GM18505 (cell line): ENCODE data around the gene RNF126.

ENCODE experiments used
- ATAC-seq: cut with Tn5 transposase; IDR thresholded peaks from one replicate; pipeline ENCODE4 v1.9.1; 2021; ENCODE audit not compliant: unreplicated experiment
- POLR2A ChIP-seq: IDR thresholded peaks from 4 replicates; pipeline ENCODE4 v1.6.1; 2011; ENCODE audit warnings: borderline replicate concordance; ENCODE audit not compliant: insufficient read depth, insufficient read length; ENCODE audit errors: extremely low read depth

RNF126 gene

DNA sequence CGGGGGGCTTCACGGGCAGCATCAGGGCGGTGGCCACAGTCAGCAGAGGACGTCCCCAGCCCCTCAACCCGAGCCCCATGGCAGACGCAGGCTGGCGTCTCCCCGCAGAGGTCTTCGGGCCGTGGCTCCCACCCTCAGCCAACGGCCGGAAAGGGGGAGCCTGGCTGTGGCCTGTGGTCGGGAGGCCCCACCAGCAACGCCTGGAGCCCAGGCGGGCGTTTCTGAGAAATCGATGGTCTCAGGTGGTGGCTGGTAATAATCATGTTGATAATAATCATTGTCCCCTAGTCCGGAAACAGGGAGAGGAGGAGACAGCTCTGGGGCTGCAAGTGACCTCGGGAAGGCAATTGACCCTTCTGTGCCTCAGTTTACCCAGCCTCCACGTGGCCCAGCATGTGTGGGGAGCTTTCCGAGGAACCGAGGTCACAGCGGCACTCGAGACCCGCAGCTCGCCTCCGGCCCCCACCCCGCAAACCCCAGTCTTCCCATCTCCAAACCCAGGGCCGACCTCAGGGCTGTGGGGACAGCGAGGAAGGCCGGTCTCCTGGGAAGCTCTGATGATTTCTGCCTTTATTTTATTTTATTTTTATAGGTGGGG lies 32.4 kb upstream of the RNF126 start, which contains the start of gene PRSS57:
TSS of gene PRSS57 (minus strand) at position 101 of the 598 bp plus-strand sequence. CDS start at position 79, 22 bp downstream.
- ATAC-seq: no peak

DNA sequence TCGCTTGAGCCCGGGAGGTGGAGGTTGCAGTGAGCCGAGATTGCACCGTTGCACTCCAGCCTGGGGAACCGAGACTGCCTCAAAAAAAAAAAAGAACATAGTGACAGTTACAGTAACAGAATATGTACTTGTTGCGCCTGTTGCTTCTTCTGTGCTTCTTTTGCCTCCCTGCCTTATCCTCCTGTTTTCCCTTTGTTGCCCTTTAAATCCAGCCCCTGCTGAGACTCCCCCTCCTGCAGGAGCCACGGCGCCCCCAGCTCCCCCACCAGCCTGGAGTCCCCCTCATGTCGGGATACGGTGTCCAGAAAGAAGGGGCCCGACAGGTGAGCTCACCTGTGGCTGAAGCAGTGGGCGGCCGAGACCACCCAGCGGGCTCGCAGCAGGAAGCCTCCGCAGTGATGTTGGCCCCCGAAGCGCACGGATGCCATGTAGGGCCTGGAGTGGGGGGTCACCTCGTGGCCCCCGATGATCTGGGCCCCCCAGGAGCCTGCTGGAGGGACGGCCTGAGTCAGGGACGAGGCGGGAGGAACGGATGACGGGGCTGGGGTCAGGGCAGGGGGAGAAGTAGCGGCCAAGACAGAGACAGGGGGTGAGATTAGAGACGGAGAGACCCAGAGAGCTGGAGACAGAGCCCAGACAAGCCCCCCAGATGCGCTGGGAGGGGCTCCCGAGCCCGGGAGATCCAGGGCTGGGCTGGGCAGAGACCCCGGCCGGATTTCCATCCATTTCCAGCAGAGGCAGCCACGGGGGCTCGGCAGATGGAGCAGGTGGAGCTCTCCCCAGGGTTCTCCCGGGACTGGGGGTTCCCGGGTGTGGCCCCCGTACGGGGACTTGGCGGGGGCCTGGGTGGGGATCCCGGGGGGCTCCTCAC lies 31.7 kb upstream of the RNF126 start:
- ATAC-seq: no peak
- TF ChIP-seq POLR2A: no peak

More for the DNA sequence above, 32.4 kb upstream of the RNF126 start, which contains the start of gene PRSS57:
- TF ChIP-seq POLR2A: no peak

DNA sequence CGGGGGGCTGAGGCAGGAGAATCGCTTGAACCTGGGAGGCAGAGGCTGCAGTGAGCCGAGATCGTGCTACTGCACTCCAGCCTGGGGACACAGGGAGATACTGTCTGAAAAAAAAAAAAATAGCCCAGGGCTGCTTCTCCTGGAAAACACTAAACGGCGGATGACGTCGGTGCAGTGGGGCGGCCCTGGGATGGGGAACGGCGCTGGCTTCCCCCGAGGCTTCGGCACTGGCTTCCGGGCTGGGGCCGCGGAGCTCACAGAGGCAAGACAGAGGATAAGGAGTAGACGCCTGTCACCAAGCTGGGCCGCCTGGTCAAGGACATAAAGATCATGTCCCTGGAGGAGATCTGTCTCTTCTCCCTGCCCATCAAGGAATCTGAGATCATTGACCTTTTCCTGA lies 27.2 kb upstream of the RNF126 start:
- ATAC-seq: no peak
- TF ChIP-seq POLR2A: no peak

DNA sequence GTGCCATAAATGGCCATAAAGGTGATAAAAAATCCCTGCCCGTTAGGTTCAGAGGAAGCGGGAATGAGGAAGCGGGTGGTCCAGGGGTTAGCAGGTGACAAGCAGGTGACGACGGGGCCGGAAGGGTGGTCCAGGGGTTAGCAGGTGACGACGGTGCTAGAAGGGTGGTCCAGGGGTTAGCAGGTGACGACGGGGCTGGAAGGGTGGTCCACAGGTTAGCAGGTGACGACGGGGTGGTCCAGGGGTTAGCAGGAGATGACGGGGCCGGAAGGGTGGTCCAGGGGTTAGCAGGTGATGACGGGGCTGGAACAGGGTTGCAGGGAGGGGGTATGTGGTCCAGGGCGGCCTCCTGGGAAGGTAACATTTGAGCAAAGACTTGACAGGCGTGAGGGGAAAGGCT lies 26.0 kb upstream of the RNF126 start:
- no peak for ATAC-seq
- TF ChIP-seq POLR2A: no peak

DNA sequence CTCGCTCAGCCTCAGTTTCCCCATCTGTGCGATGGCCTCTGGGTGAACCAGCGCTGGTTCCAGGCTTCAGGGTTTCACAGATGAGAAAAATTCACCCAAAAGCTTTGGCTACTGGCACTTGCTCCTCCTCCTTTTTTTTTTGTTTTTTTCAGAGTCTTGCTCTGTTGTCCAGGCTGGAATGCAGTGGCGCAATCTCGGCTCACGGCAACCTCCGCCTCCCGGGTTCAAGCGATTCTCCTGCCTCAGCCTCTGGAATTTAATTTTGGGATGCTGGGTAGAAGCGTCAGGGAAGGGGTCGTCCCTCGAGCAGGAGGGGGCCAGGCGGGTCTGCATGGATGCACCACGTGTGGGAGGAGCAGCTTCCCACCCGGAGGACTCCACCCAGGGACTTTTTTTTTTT lies 25.2 kb upstream of the RNF126 start:
- TF ChIP-seq POLR2A: no peak
- no peak for ATAC-seq

DNA sequence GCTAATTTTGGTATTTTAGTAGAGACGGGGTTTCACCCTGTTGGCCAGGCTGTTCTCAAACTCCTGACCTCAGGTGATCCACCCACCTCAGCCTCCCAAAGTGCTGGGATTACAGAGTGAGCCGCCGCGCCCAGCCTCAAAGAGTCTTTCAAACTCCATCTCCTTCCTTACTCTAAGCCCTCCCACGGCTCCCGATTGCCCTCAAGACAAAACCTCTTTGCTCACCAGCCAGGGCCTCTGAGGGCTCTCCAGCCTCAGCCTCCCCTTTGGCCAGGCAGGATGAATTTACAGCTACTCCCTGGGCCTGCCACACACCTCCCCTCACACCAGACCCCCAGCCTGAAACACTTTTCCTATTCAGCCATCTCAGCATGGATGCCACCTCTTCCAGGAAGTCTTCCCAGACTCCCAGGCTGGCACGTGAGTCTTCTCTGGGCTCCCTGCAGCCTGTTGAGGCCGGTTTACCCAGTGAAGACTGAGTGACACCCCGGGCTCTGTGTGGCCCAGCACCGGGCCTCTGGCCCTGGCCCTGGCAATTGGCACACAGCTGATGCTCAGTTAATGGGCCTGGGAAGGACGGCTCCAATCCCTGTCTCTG lies 24.7 kb upstream of the RNF126 start:
- ATAC-seq: no peak
- TF ChIP-seq POLR2A: no peak

DNA sequence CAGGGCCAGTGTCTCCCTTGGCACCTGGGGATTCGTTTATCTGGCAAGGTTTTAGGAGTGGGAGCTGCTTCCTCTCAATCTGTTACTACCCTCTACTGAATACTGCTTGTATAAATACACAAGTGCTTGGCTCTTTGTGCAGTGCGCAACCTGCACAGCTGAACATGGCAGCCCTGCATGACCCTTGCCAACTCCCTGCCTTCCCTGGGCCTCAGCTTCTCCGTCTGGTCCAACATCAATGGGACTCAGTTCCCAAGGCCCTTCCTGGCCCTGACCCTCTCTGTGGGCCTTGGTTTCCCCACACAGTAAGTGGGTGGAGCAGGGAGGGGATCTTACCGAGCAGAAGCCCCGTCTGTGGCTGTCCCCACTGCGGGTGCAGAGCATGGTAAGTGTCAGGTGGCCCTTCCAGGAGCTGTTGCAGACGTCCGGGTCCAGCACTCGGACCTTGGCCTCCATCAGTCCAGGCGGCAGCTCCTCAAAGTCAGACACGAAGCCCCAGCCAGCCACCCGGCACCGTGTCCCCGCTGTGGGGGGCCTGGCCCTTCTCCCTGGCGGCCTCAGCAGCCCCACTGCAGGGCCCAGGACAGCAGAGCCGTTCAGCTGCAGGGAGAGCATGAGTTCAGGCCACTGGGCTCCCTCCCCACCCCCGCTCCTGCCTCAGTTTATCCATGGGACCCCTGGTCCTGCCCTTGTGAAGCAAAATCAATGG lies 23.7 kb upstream of the RNF126 start:
- TF ChIP-seq POLR2A: no peak
- ATAC-seq: no peak

DNA sequence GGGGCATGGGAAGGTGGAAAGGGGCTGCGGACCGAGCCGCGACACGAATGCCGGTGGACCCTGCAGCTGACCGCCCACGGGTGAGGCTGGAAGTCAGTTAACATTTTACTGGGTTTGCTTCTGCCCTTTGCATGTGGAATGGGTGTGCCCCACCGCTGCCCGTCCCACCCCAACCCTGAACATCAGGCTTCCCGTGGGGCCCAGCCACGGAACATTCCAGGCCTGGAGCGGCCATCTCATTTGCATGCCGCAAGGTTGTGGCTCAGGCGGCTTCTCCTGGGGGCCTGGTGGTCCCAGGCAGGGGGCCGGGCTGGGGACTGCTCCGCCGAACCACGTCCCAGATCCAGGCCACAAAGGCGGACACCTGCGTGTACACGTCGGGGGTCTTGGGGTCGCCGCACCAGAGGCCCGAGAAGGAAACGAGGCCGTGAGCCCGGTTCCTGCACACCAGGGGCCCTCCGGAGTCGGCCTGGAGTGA lies 22.5 kb upstream of the RNF126 start:
- no peak for TF ChIP-seq POLR2A
- ATAC-seq: no peak

DNA sequence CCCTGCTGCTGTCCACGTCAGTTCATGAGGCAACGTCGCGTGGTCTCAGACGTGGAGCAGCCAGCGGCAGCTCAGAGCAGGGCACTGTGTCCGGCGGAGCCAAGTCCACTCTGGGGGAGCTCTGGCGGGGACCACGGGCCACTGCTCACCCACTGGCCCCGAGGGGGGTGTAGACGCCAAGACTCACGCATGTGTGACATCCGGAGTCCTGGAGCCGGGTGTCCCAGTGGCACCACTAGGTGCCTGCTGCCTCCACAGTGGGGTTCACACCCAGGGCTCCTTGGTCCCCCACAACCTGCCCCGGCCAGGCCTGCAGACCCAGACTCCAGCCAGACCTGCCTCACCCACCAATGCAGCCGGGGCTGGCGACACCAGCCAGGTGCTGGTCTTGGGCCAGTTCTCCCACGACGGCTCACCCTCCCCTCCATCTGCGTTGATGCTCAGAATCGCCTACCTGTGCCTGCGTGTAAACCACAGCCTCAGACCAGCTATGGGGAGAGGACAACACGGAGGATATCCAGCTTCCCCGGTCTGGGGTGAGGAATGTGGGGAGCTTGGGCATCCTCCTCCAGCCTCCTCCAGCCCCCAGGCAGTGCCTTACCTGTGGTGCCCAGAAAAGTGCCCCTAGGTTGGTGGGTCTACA lies 19.8 kb upstream of the RNF126 start:
- ATAC-seq: no peak
- TF ChIP-seq POLR2A: no peak

DNA sequence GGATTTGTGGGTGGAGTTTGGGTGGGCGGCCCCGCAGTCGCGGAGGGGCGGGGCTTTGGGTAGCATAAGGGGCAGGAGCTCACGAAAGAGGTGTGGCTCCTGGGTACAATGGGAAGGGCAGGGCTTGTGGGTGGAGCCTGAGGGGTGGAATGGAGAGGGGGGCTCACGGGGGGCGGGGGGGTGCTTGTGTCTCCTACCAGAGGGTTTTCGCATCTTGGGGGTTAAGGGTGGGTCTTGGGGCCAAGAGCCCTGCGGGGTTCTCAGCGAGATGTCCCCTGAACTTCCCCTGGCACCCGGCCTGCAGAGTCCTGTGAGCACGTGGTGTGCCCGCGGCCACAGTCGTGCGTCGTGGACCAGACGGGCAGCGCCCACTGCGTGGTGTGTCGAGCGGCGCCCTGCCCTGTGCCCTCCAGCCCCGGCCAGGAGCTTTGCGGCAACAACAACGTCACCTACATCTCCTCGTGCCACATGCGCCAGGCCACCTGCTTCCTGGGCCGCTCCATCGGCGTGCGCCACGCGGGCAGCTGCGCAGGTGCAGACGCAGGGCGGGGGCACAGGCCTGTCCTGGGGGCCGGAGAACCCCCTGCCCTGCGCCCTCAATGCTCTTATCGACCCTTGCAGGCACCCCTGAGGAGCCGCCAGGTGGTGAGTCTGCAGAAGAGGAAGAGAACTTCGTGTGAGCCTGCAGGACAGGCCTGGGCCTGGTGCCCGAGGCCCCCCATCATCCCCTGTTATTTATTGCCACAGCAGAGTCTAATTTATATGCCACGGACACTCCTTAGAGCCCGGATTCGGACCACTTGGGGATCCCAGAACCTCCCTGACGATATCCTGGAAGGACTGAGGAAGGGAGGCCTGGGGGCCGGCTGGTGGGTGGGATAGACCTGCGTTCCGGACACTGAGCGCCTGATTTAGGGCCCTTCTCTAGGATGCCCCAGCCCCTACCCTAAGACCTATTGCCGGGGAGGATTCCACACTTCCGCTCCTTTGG lies 18.3 kb upstream of the RNF126 start:
- no peak for TF ChIP-seq POLR2A
- no peak for ATAC-seq

DNA sequence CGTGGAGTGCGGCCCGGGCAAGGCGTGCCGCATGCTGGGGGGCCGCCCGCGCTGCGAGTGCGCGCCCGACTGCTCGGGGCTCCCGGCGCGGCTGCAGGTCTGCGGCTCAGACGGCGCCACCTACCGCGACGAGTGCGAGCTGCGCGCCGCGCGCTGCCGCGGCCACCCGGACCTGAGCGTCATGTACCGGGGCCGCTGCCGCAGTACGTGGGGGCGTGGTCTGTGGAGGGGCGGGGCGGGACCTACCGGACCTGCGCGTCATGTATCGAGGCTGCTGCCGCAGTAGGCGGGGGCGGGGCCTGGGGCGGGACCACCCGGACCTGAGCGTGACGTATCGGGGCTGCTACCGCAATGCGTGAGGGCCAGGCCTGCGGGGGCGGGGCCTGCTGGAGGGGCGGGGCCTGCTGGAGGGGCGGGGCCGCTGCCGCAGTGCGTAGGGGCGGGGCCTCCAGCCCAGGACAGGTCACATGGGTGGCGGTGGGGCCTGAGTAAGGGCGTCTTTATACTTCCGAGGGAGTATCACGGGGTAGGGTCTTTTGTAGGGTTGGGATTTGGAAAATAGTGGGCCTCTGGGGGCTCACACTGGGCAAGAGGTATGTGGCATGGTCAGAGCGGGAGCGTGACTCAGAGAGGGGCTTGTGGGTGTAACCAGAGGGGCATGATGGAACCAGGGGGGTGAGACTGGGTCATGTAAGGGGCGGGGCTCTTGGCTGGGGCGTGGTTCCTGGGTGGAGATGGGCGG lies 17.4 kb upstream of the RNF126 start:
- peak; percentile 67 for TF ChIP-seq POLR2A
- ATAC-seq: peak; percentile 67
